Measurements from ENCODE around the gene SLC9C1. TPM values are rescaled to one million over a fixed set of nuclear protein-coding genes. Genes with fewer than 3 reads are reported as not detected.

Gene SLC9C1
- total RNA-seq, 1 donor from 2014 or later, result 1.3 TPM

DNA sequence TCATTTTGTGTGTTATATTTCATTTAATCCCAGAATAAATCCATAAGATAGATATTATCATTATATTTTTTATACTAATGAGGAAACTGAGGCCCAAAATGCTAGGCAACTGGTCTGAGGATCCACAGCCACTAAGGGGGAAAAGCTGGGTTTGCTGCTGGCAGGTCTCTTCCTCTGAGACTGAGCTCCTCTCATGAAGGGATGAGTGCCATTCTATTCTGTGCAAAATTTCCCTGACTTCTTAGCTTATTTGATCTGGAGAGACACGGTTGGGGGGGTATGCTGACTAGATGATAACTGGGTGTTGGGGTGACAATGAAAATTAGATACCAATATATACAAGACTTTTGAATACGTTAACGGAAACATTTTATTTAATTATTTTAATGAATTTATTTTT, 162.9 kb downstream of the SLC9C1 start:
- H3K36me3 ChIP-seq, result no peaks in the 10 kb centered on the region
- H3K9me3 ChIP-seq (replicated peaks), result no peaks in the 10 kb centered on the region
- DNase-seq, result no peak
- H3K4me1 ChIP-seq, result peaks cover 24% of the 10 kb centered on the region
- H3K27me3 ChIP-seq (ENCODE audit: low read depth), result no peaks in the 10 kb centered on the region
- TF ChIP-seq, protein P1, sequence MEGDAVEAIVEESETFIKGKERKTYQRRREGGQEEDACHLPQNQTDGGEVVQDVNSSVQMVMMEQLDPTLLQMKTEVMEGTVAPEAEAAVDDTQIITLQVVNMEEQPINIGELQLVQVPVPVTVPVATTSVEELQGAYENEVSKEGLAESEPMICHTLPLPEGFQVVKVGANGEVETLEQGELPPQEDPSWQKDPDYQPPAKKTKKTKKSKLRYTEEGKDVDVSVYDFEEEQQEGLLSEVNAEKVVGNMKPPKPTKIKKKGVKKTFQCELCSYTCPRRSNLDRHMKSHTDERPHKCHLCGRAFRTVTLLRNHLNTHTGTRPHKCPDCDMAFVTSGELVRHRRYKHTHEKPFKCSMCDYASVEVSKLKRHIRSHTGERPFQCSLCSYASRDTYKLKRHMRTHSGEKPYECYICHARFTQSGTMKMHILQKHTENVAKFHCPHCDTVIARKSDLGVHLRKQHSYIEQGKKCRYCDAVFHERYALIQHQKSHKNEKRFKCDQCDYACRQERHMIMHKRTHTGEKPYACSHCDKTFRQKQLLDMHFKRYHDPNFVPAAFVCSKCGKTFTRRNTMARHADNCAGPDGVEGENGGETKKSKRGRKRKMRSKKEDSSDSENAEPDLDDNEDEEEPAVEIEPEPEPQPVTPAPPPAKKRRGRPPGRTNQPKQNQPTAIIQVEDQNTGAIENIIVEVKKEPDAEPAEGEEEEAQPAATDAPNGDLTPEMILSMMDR (IDR thresholded peaks at IDR 0.05; ENCODE audit: borderline replicate concordance), result no peak
- H3K4me3 ChIP-seq, result no peak overlapping the region
- intact Hi-C loops (cut with micrococcal nuclease), result no loop called here
- no peak overlapping the region for H3K27ac ChIP-seq (replicated peaks)

DNA sequence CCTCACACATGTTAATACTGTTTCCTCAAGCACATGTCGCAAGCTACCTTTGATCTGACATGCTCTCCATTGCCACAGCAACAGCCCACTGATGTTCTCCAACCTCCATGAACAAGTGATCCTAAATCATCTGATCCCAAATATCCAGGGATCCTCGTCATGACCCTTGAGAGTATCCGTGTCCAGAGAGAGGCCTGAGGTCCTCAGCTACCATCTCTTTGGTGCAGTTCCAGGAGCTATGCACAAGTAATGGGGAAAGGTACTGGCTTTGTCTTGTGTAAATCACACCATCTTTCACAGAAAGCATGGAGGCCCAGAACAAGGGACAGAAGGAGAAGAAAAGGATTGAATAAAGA, 163.4 kb downstream of the SLC9C1 start:
- no peak for DNase-seq
- peaks cover 25% of the 10 kb centered on the region for H3K4me1 ChIP-seq
- intact Hi-C loops (cut with micrococcal nuclease), result no loop called here

DNA sequence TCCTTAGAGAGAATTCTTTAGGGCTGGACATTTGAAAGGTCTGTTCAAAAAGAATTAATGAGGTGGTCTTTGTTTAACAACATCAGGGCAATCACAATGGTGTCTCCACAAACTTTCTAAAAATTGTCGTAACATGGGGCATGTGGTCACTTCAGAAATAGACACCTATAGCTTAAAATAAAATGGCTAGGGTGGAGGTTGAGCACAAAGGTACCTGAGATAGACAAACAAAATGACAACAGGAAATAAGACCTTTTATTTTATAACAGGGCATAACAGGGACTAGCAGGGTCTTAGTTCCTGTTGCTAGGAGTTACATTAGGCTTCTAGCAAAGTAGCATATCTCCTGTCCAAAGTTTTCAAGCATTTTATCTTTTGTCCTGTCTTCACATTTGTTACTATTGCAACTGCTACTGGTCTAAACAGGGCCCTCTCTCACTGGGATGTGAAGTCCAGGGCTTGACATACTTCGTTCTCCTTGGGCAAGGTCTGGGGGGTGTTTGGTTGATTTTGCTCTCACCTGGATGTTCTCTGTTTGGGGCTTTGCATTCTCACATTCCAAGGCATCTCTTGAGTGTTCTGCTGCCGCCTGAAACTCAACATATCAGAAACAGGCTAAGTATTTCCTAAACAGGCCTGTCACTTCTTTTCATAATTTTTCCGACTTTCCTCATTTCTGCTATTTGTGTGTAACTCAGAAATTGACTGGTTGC, 163.9 kb downstream of the SLC9C1 start:
- H3K36me3 ChIP-seq, result no peaks in the 10 kb centered on the region
- H3K27me3 ChIP-seq (ENCODE audit: low read depth), result no peaks in the 10 kb centered on the region
- DNase-seq, result no peak
- H3K9me3 ChIP-seq (replicated peaks), result no peaks in the 10 kb centered on the region
- TF ChIP-seq, protein P1 (IDR thresholded peaks at IDR 0.05; ENCODE audit: borderline replicate concordance), result no peak
- H3K27ac ChIP-seq (replicated peaks), result no peak overlapping the region
- intact Hi-C loops (cut with micrococcal nuclease), result no loop called here
- no peak overlapping the region for H3K4me3 ChIP-seq
- peaks cover 25% of the 10 kb centered on the region for H3K4me1 ChIP-seq

More for the DNA sequence above, 163.4 kb downstream of the SLC9C1 start:
- Histone ChIP-seq H3K27me3 (ENCODE audit: low read depth) (no peaks in the 10 kb centered on the region), H3K4me3 (no peak overlapping the region), H3K9me3 (replicated peaks) (no peaks in the 10 kb centered on the region), H3K36me3 (no peaks in the 10 kb centered on the region), H3K27ac (replicated peaks) (no peak overlapping the region)
- TF ChIP-seq, protein P1 (IDR thresholded peaks at IDR 0.05; ENCODE audit: borderline replicate concordance), result no peak

DNA sequence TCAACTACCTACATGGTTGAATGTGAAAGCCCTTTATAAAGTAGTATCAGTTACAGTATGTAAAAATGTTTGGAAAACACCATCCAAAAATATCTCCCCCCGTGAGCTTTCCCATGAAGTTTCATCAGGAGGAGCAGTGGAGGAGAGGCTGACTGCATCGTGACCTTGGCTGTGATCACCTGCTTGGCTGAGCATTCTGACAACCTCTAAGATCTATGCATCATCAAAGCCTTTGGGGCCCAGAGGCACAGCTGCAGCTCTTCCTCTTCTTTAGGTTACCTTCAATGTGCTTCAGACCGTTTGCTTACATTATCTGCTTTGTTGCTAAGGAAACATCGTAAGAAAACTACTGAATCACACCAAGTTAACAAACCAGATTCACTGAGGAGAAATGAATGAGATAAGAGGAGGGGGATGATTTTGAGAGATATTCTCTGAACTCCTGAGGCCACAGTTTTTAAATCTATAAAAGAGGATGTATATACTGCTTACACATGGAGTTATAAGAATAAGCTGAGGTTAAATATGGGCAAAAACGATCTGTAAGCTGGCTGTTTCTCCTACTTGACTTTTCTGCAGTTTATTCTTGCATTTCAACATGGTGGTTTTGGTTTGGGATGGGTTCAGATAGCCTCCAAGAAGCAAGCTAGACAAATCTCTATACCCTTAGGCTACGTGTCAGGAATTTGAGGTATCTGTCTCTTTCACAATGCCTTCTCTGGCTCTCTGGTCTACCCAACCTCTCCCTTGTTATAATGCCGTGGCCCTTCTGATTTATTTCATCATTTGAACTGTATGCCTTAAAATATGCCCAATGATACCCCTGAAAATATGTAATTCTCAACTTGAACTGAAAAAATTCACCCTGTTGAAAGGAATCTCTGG, 164.9 kb downstream of the SLC9C1 start:
- H3K9me3 ChIP-seq (replicated peaks), result no peaks in the 10 kb centered on the region

More for the DNA sequence above, 164.9 kb downstream of the SLC9C1 start:
- DNase-seq, result no peak
- intact Hi-C loops (cut with micrococcal nuclease), result no loop called here
- Histone ChIP-seq H3K27me3 (ENCODE audit: low read depth) (no peaks in the 10 kb centered on the region), H3K4me3 (no peak overlapping the region), H3K4me1 (peaks cover 22% of the 10 kb centered on the region), H3K27ac (replicated peaks) (no peak overlapping the region), H3K36me3 (no peaks in the 10 kb centered on the region)
- TF ChIP-seq, protein P1 (IDR thresholded peaks at IDR 0.05; ENCODE audit: borderline replicate concordance), result no peak

All from left ventricle myocardium inferior (tissue), 1 donor.